LNCAP (cell line): ENCODE measurements around the gene CMTM5.

ENCODE experiments used
- TF ChIP-seq, protein P1 (sequence below): fragments of 450-650 bp; IDR thresholded peaks from 2 replicates; pipeline ENCODE4 v1.5.1; 2017; ENCODE audit warnings: mild to moderate bottlenecking

The CMTM5 gene

DNA sequence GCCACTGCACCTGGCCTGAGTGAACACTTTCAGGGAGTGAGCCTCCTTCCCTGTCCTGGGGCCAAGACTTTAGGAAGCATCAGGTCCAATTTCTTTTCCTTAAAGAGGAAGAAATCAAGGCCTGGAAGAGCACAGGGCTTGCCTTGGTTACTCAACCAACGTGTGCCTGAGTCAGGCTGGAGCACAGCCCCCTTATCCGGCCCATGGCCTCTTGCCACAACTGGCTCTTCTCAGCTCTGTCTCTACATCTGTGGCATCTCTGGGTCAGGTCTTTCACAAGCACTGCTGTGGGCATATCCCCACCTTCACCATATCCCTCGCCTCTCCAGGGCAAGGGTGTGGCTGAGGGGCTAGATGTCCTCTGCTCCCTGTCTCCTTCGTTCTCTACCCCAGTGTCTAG, 24.4 kb downstream of the CMTM5 start:
- TF ChIP-seq, protein P1, sequence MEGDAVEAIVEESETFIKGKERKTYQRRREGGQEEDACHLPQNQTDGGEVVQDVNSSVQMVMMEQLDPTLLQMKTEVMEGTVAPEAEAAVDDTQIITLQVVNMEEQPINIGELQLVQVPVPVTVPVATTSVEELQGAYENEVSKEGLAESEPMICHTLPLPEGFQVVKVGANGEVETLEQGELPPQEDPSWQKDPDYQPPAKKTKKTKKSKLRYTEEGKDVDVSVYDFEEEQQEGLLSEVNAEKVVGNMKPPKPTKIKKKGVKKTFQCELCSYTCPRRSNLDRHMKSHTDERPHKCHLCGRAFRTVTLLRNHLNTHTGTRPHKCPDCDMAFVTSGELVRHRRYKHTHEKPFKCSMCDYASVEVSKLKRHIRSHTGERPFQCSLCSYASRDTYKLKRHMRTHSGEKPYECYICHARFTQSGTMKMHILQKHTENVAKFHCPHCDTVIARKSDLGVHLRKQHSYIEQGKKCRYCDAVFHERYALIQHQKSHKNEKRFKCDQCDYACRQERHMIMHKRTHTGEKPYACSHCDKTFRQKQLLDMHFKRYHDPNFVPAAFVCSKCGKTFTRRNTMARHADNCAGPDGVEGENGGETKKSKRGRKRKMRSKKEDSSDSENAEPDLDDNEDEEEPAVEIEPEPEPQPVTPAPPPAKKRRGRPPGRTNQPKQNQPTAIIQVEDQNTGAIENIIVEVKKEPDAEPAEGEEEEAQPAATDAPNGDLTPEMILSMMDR, result no peak

DNA sequence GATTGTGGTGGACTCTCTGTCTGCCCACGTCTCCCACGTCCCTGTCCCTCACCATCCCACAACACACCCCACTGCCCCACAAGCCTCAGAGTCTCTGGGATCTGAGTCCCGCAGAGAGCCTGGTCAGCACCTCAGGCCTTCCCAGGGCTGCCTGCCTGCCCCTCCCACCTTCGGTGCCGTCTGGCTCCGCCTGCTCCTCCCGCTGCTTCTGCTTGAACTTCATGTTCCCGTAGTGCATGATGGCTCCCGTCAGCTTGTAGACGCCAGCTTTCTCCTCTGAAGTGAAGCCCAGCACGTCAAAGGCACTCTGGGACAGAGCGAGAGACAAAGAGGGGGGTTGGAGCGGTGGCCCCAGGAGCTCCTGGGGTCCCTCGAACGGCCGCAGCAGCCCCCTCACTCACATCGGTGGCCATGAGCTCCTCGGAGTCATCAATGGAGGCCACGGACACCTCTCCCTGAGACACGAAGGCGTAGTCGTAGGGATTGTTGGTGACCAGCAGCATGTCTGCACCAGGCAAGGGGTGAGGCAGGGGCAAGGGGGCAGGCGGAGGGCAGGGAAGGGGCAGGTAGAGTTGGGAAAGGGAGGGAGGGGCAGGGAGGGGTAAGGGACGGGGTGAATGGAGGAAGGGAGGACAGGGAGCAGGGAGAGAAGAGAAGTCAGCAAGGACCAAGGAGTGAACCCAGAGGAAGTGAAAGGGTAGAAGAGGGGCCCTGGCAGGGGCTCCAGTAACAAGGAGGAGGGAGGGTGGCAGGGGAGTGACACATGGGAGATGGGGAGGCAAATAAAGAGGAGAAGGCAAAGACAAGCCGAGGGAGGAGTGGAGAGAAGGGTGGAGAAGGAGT, 25.7 kb downstream of the CMTM5 start:
- TF ChIP-seq, protein P1, result no peak

DNA sequence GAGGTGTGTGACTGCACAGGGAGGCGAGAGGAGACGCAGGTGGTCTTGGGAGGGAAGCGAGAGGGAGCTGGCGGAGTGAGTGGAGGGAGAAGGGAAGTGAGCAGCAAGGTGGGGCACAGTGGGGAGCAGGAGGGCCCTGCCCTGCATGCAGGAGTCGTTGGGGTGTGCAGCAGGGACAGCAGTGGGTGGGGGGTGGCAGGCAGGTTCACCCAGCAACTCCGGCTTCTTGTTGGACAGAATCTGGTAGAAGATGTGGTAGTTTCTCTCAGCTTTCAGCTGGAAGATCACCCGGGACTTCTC, 26.2 kb downstream of the CMTM5 start:
- TF ChIP-seq, protein P1, result no peak

DNA sequence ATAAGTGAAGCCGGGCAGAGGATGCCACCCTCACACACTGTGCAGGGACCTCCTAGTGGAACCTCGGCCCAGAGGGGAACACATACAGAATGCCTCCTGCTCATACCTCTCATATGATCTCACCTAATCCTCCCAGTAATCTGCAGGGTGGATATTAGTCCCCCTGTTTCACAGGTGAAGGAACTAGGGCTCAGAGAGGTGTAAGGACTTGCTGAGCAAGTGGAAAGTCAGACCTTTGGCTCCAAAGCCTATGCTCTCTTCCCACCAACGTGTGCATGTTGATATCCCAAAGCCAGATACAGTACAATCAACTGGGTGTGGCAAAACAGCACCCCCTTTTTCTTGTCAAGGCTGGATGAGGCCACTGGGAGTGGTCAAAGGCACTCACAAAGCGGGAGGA, 27.1 kb downstream of the CMTM5 start:
- TF ChIP-seq, protein P1, result no peak

DNA sequence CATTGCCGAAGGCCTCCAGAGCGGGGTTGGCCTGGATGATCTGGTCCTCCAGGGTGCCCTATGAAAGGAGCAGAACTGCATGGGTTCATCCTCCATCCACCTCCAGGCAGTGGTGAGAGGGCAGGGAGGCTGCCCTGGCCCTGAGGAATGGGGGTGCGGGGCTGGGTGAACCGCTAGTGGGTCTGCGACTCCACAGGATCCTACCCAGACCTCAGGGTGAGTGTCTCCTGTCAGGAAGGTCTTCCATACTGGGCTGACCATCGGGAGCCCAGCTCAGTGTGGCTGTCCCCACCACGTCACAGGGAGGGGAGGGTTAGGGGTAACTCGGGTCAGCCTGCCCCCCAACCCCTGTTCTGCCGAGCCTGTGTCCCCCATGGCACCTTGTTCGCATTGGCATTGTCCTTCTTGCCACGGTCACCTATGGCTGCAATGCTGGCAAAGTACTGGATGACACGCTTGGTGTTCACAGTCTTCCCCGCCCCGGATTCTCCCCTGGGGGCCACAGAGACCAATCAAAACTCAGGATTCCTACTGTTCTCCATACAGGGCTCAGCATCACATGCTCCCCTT, 27.6 kb downstream of the CMTM5 start:
- TF ChIP-seq, protein P1, result no peak

DNA sequence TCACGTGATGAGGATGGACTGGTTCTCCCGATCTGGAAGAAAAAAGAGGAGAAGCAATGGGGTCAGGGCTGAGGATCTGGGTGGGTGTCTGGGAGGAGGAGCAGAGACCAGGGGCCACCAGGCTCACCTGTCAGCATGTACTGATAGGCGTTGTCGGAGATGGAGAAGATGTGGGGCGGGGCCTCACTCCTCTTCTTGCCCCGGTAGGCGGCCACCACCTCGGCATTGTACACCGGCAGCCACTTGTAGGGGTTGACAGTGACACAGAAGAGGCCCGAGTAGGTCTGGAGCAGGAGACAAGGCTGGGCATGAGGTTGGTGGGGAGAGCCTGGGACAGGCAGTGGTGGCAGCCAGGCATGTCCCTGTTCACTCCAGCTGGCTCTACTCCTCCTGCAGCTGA, 28.2 kb downstream of the CMTM5 start:
- TF ChIP-seq, protein P1, result no peak

DNA sequence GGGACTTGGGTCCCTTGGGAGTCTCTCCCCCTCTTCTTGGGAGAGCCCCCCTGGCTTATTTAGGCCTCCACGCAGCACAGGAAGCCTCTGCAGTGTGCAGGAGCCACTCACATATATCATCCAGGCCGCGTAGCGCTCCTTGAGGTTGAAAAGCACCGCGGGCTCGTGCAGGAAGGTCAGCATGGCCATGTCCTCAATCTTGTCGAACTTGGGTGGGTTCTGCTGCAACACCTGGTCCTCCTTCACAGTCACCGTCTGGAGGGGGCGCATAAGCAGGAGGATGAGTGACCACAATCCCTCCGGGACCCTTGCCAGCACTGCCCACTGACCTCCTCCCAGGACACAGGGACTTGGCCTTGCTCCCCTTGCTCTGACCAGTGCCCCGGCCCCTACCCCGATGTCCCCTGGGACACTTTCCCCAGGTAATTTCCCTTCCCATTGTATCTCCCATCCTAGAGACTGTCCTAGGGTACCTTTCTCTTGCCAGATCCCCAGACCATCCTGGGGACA, 28.7 kb downstream of the CMTM5 start:
- TF ChIP-seq, protein P1, result no peak
